HTR-8/SVneo (cell line): ENCODE results near the gene ALOX12.

ENCODE experiments used
- DNase-seq: peaks from one replicate; pipeline ENCODE4 v3.0.0; 2011; ENCODE audit warnings: low spot score, mixed read lengths; ENCODE audit not compliant: insufficient read length
- FAIRE-seq: peaks from 2 replicates; lab custom pipeline; 2011; peaks lifted over from hg19 to GRCh38; lab: Jason Lieb, UNC

The ALOX12 gene

DNA sequence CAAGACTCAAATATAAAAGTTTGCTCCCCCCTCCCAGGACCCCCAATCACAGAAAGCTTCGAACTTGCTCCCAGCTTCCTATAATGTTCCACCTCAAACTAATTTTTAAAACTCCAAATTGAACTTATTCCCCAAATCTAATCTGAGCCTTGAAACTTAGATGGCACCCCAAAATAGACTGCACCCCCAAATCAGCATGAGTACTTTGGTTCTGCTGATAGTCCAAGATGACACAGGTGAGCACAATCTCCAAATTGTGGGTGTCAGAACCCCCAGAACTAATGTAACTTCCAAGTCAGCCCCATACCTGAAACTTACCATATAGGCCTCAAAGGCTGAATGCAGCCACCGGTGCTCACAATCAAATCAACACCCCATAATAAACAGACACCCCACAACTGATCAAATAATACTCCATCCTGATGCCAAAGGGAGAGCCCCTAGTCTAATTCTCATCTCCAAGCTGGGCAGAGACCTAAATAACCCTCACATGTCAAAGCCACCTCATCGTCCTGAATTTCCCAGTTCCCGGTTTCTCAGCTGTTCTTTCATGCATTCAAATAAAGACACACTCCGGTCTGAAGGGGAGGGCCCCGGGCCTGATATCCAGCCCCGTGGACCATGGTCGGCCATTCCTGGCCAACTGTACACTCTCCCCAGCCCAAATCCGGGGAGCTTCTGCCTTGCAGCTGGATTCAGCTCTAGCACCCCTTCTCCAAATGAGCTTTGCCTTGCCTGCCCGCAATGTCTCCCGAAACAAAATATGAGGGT is 25.2 kb downstream of the ALOX12 start:
- DNase-seq: no peak
- no peak for FAIRE-seq

DNA sequence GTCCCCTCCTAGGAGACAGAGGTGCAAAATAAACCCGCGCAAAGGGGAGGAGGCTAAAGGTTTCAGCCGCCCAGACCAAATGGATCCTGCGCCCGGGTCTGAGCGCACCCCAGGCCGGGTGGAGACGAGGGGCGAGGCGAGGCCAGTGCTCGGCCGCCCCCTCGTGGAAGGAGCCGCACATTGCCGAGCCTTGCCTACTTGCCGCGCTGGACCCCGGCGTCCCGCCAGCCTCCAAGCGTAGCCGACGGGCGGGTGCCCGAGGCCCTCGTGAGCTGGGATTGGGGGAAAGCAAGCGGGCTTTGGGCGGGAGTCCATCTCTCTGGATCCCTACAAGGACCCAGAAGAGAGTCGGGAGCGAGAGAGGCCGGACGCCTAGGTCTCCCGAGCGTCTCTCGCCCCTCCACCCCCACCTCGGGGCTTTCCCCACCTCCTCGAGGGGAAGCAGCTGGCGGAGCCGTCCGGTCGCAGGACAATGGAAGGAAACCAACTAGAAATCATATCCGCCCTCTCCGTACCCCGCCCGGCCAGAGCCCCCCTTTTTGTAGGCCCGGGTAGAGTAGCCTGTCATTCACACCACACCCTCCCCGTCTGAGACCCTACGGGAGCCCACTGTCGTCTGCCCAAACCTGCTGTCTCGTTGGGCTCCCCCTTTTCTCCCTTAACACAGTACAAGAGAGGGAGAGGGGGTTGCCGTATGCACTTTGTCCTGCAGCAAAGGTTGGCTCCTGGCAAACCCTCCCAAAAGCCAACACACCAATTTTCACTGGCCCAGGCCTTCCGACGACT is 26.3 kb downstream of the ALOX12 start:
- DNase-seq (peak; percentile 85), FAIRE-seq (peak; percentile 93)

DNA sequence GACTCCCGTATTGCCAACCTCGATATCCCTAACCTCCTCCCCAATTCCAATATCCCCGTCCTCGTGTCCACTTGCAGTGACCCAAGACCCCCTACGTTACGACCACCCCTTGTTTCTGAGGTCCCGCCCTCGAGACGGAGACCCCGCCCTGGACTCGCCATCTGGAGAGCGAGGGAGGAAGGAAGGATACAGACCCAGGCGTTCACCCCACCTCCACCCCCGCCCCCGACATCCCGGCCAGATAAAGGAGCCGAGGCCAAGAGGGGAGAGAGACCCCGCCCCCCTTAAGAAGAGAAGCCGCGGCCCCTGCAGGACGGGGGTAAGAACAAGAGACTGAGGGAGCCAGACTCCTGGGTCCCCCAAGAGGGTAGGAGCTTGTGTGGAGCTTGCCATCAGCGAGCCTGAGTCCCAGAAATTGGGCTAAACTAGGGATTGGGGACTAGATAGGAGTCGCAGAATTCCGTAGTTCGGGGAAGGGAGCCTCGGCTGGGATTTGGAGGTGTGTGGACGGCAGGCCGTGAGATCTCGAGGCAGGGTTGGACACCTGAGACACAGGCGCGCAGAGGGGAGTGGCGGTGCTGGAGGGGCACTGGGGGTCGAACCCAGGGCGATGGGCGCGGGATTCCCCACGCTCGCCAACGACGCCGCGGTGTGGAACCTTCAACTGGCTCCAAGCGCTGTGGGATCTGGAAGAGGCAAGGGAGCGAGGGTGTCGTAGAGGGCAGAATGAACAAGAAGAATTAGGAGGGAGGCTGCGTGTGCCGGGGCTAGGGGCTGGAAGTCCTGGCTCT is 27.1 kb downstream of the ALOX12 start, which contains the start of gene BCL6B:
BCL6B (plus strand) TSS at position 270 of the 791 bp plus-strand sequence. CDS start 622 bp downstream, outside the sequence.
- FAIRE-seq: no peak
- no peak for DNase-seq

DNA sequence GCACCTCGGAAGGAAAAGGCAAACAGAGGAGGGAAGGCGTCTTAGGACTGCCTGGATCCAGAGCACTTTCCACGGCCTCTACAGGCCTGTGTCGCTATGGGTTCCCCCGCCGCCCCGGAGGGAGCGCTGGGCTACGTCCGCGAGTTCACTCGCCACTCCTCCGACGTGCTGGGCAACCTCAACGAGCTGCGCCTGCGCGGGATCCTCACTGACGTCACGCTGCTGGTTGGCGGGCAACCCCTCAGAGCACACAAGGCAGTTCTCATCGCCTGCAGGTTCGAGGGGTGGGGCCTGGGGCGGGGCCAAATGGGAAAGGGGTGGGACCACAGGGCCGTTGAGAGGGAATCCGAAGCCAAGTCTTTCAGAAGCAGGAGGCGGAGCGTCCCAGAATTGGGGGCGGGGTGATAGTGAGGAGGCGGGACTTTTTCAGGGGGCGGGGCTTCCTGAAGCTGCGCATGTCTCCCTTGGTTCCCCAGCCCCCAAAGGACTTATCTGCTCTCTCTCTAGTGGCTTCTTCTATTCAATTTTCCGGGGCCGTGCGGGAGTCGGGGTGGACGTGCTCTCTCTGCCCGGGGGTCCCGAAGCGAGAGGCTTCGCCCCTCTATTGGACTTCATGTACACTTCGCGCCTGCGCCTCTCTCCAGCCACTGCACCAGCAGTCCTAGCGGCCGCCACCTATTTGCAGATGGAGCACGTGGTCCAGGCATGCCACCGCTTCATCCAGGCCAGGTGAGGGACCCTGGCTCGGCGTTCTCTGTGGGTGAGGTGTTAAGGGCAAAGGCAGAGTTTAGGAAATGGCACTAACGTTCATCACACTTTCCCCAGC is 27.9 kb downstream of the ALOX12 start:
- DNase-seq (no peak), FAIRE-seq (no peak)

DNA sequence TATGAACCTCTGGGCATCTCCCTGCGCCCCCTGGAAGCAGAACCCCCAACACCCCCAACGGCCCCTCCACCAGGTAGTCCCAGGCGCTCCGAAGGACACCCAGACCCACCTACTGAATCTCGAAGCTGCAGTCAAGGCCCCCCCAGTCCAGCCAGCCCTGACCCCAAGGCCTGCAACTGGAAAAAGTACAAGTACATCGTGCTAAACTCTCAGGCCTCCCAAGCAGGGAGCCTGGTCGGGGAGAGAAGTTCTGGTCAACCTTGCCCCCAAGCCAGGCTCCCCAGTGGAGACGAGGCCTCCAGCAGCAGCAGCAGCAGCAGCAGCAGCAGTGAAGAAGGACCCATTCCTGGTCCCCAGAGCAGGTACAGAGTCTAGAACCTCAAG is 28.5 kb downstream of the ALOX12 start:
- FAIRE-seq (no peak), DNase-seq (no peak)

DNA sequence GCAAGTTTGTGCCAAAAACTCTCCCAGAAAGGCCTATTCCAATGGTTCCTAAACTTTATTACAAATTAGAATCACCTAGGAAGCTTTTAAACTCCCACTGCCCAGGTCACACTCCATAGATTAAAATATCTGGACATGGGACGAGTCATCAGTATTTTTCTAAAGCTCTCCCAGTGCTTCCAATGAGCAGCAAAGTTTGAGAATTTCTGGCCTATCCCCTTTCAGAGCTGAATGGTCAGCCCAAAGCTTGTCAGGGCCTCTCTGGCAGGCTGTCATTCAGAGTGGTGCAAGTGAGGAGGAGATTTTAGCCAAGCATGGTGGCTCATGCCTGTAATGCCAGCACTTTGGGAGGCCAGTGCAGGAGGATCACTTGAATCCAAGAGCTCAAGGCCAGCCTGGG is 29.4 kb downstream of the ALOX12 start:
- FAIRE-seq: no peak
- DNase-seq: no peak

DNA sequence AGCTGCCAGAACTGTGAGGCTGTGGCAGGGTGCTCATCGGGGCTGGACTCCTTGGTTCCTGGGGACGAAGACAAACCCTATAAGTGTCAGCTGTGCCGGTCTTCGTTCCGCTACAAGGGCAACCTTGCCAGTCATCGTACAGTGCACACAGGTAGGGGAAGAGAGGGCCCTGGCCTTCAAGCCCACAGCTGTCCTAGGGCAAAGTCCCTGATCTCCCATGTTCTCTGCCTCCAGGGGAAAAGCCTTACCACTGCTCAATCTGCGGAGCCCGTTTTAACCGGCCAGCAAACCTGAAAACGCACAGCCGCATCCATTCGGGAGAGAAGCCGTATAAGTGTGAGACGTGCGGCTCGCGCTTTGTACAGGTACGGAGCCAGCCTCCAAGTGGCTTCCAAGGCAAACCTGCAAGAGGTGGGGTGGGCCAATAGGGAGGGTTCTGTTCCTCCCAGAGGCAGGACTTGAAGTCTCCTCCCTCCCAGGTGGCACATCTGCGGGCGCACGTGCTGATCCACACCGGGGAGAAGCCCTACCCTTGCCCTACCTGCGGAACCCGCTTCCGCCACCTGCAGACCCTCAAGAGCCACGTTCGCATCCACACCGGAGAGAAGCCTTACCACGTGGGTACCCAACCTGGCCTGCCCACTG is 30.7 kb downstream of the ALOX12 start:
- no peak for DNase-seq
- no peak for FAIRE-seq

DNA sequence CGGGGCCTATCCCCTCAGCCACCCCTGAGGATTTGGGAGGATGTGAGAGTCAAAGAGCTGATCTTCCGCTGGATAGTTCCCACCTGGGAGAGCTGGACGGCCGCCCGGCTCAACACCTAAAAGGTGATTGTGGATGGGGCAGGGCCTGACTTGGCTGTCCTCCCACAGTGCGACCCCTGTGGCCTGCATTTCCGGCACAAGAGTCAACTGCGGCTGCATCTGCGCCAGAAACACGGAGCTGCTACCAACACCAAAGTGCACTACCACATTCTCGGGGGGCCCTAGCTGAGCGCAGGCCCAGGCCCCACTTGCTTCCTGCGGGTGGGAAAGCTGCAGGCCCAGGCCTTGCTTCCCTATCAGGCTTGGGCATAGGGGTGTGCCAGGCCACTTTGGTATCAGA is 31.5 kb downstream of the ALOX12 start:
- no peak for FAIRE-seq

DNA sequence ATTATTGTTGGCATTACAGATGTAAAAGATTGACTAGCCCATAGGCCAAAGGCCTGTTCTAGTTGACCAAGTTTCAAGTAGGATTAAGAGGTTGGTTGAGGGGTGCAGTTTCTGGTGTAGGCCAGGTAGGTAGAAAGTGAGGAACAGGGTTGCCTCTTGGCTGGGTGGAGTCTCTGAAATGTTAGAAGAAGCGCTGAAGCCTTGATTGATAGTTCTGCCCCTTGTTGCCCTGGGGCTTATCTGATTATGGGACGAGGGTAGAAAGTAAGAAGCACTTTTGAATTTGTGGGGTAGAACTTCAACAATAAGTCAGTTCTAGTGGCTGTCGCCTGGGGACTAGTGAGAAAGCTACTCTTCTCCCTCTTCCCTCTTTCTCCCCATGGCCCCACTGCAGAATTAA is 33.2 kb downstream of the ALOX12 start:
- no peak for DNase-seq
- FAIRE-seq: no peak

More for the DNA sequence above, 31.5 kb downstream of the ALOX12 start:
- no peak for DNase-seq

DNA sequence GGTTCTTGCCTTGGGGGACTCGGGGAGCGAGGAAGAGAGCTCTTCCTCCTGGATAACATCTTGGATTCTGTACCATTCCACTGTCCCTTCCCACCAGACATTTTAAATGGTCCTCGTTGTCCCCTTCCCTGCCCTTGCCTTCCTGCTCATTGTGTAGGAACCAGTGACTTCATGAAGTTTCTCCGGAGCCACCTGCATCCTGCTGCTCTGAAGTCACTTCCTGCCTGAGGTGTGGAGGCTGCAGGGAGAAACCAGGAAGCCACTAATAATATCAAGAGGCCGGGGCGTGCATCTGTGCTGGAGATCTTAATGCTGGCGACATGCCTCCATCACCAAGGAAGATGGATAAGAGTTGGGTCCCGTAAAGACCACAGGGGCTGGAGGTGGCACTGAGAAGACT is 33.8 kb downstream of the ALOX12 start:
- FAIRE-seq: no peak
- DNase-seq: no peak

DNA sequence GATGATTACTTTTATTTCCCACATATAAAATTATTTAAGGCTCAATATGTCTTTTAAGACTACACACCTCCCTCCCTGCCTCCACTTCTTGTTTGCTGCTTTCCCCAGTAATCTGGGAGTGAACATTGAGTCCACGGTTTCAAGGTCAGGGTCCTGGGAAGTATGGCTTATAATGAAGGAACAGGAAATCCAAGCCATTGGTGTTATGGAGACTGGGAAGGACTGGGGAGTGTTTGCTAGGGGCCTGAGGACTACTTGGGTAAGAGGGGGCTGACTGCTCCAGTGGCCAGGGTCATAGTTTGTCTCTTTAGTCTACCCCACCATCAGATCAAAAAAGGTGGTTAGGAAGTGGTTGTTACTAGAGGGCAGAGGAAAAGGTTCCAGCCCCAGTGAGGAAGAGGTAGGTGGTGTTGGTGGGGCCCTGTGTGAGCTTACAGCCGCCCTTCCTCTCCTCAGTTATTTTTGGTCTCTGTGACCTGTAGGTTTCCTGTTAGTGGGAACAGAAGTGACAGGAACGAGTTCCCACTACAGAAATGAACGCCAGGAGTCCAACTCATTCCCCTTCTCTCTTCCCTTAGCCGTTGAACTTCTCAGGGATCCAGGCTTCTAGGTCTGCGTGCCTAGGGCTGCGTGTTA is 39.2 kb downstream of the ALOX12 start:
- FAIRE-seq: no peak

DNA sequence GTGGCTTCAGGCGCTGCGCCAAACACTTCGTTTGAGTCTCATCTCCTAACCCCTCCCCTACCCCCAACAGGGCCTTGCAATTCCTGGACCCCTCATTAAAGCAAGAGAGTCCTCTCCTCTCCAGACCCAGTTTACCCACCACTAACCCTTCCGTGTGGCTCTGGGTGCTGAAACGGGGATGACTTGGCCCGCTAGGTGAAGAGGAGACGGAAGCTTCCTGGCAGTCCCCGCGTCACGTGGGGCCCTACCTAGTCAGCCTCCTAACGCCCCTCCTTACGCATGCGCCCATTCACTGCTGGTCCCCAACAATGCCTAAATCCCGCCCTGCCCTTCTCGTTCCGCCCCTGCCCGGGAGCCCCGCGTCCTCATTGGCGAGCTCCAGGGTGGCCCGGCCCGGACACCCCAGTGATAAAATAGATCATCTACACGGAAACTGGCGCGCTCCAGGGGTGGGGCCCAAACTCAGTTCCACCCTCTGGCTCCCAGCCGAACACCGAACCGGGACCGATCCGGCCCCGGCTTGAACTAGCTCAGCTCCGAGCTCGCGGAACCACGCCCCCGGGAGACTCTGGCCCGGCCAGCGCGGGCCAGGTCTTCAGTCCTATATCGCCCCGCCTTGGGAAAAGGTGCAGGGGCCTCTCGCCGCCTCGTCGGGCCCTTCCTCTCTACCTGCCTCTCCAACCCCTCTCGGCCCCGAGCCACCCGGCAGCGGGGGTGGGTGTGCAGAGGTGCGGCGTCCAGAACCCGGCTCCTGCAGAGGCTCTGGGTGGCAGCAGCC is 39.9 kb downstream of the ALOX12 start, which contains the start of gene SLC16A13:
SLC16A13 (plus strand) TSS at position 425 of the 778 bp plus-strand sequence. CDS start 368 bp downstream, outside the sequence.
- FAIRE-seq (peak; percentile 99), DNase-seq (peak; percentile 100)

More for the DNA sequence above, 39.2 kb downstream of the ALOX12 start:
- no peak for DNase-seq

DNA sequence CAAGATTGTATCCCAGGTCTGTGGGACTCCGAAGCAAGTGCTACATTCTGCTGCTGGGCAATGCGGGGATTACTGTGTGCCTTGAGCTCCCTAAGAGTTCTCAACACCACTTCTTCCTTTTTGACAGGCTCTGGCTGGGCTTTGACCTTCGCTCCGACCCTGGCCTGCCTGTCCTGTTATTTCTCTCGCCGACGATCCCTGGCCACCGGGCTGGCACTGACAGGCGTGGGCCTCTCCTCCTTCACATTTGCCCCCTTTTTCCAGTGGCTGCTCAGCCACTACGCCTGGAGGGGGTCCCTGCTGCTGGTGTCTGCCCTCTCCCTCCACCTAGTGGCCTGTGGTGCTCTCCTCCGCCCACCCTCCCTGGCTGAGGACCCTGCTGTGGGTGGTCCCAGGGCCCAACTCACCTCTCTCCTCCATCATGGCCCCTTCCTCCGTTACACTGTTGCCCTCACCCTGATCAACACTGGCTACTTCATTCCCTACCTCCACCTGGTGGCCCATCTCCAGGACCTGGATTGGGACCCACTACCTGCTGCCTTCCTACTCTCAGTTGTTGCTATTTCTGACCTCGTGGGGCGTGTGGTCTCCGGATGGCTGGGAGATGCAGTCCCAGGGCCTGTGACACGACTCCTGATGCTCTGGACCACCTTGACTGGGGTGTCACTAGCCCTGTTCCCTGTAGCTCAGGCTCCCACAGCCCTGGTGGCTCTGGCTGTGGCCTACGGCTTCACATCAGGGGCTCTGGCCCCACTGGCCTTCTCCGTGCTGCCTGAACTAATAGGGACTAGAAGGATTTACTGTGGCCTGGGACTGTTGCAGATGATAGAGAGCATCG is 42.4 kb downstream of the ALOX12 start:
- DNase-seq (no peak), FAIRE-seq (no peak)

DNA sequence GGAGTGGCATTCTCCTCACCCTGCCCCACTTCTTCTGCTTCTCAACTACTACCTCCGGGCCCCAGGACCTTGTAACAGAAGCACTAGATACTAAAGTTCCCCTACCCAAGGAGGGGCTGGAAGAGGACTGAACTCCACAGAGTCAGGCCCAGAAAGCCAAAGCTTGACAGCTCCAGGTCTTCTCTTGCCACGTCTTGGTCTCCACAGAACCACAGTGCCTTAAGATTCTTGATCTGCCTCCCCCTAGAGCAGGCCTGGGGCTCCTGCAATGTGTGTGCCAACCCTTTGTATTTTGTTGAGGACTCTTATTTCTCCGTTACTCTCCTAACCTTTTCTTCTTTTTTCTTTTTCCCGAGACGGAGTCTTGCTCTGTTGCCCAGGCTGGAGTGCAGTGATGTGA is 44.0 kb downstream of the ALOX12 start:
- DNase-seq (no peak), FAIRE-seq (no peak)

DNA sequence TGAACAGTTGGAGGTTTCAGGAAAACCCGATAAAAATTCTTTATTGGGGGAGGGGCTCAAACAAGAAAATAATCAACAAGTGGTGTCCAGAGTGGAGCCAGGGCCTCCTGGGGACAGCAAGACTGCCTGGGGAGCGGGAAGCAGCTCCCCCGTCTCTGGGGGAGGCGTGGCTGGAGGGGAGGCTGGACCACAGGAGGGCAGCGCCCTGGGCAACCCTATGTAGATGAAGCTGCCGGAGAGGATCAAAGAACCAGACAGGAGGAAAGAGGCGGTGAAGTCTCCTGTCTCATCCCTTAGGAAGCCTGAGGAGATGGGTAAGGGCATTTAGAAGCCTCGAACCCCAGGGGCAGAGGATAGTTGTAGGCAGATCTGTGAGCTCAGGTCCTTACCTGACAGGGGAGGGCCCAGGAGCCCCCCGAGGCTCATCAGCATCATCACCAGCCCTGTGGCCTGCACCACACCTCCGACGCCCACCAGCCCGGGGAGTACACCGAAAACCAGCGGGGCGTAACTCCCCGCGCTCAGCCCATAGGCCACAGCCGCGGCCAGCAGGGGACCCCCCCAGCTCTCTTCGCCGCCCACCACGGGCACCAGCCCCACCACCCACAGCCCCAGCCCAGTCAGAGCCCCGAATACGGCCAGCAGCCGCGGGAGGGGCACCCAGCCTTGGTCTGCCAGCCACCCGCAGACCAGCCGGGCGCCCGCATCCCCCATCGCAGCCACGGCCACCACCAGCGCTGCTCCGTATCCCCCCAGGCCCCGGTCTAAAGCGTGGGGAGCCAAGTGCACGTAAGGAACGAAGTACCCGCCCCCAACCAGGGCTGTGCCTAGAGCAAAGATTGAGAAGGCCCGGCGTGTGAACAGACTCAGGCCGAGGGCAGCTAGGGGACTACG is 46.0 kb downstream of the ALOX12 start:
- DNase-seq (no peak), FAIRE-seq (no peak)

DNA sequence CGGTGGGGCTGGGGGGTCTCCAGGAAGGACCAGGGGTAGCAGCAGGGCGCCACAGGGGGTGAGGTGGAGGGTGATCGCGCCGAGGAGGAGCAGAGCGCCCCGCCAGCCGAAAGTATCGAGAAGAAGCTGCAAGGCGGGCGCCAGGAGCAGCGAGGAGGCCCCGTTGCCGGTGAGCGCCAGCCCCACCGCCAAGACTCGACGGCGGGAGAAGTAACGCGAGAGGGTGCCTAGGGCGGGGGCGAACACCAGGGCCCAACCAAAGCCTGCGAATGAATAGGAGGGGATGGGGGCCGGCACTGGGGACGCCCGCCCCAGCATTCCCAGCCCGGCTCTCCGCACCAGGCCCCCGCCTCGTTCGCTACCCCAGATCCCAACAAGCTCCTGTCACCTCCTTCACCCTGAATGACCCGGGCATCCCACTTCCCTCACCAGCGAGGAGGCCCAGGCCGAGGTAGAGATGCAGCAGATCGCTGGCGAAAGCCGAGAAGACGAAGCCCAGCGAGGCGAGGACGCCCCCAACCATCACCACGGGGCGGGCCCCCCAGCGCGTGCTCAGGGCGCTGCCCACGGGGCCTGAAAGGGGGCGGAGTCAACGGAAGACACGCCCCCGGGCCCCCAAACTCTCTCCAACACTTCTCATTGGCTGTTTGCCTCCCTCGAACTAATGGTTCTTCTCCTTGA is 46.8 kb downstream of the ALOX12 start:
- DNase-seq: no peak
- FAIRE-seq: no peak
